ENCODE measurements around the gene TMEM182.

Gene TMEM182

GRCh38 chr2:102761763-102762162 is at the start of gene TMEM182:
TMEM182 (plus strand) TSS chr2:102762031; CDS start chr2:102762218, 187 bp downstream.
- Histone ChIP-seq H3K27ac (no peak within 1 kb of the TSS), H3K4me3 (no peak within 1 kb of the TSS)
- TF ChIP-seq CTCF (IDR thresholded peaks at IDR 0.05): no peak
- DNase-seq (ENCODE audit: low spot score): no peak

GRCh38 chr2:102717308-102718018 is 44.4 kb upstream of the TMEM182 start:
- TF ChIP-seq CTCF (IDR thresholded peaks at IDR 0.05): no peak
- Histone ChIP-seq H3K4me3 (no peak overlapping the region), H3K27ac (no peak overlapping the region)
- no peak for DNase-seq (ENCODE audit: low spot score)

- TF ChIP-seq CTCF (IDR thresholded peaks at IDR 0.05): no peak
Measured at GRCh38 chr2:102718387-102719316, 43.2 kb upstream of the TMEM182 start.

GRCh38 chr2:102724016-102724490 is 37.8 kb upstream of the TMEM182 start:
- Histone ChIP-seq H3K4me3 (no peak overlapping the region), H3K27ac (no peak overlapping the region)
- no peak for TF ChIP-seq CTCF (IDR thresholded peaks at IDR 0.05)
- no peak for DNase-seq (ENCODE audit: low spot score)

More at GRCh38 chr2:102718387-102719316, 43.2 kb upstream of the TMEM182 start:
- DNase-seq (ENCODE audit: low spot score): no peak
- H3K27ac ChIP-seq: no peak overlapping the region
- no peak overlapping the region for H3K4me3 ChIP-seq

- H3K4me3 ChIP-seq: no peak overlapping the region
- no peak overlapping the region for H3K27ac ChIP-seq
- no peak for TF ChIP-seq CTCF (IDR thresholded peaks at IDR 0.05)
- no peak for DNase-seq (ENCODE audit: low spot score)
Measured at GRCh38 chr2:102724553-102724952, 37.3 kb upstream of the TMEM182 start.

GRCh38 chr2:102726128-102727087 is 35.4 kb upstream of the TMEM182 start:
- DNase-seq (ENCODE audit: low spot score): no peak
- TF ChIP-seq CTCF (IDR thresholded peaks at IDR 0.05): no peak
- no peak overlapping the region for H3K4me3 ChIP-seq
- H3K27ac ChIP-seq: no peak overlapping the region
